NCI-H1417 (cell line): Measurements from ENCODE around the gene KRTCAP2.

Source experiments
- DNase-seq, 3 experiments: peaks; one replicate each; lab custom pipeline; 2025; lab: John Stamatoyannopoulos, UW

KRTCAP2 gene

GRCh38 chr1:155183775-155184221 lies 10.7 kb upstream of the KRTCAP2 start:
- DNase-seq, result no peak

- DNase-seq, result no peak
Measured at GRCh38 chr1:155182052-155182550, 9.0 kb upstream of the KRTCAP2 start.

GRCh38 chr1:155181371-155182051 lies 8.4 kb upstream of the KRTCAP2 start:
- no peak for DNase-seq

- no peak for DNase-seq
Measured at GRCh38 chr1:155179112-155180031, 6.3 kb upstream of the KRTCAP2 start.

GRCh38 chr1:155178441-155179111 lies 5.5 kb upstream of the KRTCAP2 start:
- DNase-seq, result no peak

GRCh38 chr1:155177918-155178281 lies 4.8 kb upstream of the KRTCAP2 start:
- DNase-seq, result no peak

GRCh38 chr1:155177192-155177917 lies 4.3 kb upstream of the KRTCAP2 start:
- DNase-seq, result no peak

- DNase-seq, result peak; percentile 82 to 92 (median 91)
Measured at GRCh38 chr1:155176544-155177071, 3.5 kb upstream of the KRTCAP2 start.

- peak in 1 of 3 experiments; percentile 67 for DNase-seq
Measured at GRCh38 chr1:155175927-155176371, 2.8 kb upstream of the KRTCAP2 start.

- DNase-seq, result no peak
Measured at GRCh38 chr1:155175281-155175926, 2.3 kb upstream of the KRTCAP2 start.

GRCh38 chr1:155174324-155175280 lies 1.5 kb upstream of the KRTCAP2 start:
- peak; percentile 88 to 94 (median 89) for DNase-seq

- peak; percentile 86 to 94 (median 89) for DNase-seq
Measured at GRCh38 chr1:155173478-155174323, 597 bp upstream of the KRTCAP2 start, which contains the start of gene TRIM46. TSS of gene TRIM46 (plus strand) at chr1:155173849. CDS start at chr1:155173967, 118 bp downstream.

GRCh38 chr1:155171836-155172731 lies 1.0 kb downstream of the KRTCAP2 start:
- no peak for DNase-seq

GRCh38 chr1:155170806-155171205 lies 2.3 kb downstream of the KRTCAP2 start:
- DNase-seq, result no peak

GRCh38 chr1:155170101-155170785 lies 2.9 kb downstream of the KRTCAP2 start:
- no peak for DNase-seq

- DNase-seq, result no peak
Measured at GRCh38 chr1:155169541-155169940, 3.6 kb downstream of the KRTCAP2 start.
